Fibroblast of skin of right biceps (primary cell): ENCODE results near the gene ASTN1.

Experiments used
- DNase-seq: peaks from one replicate; pipeline ENCODE4 v3.0.0-alpha.2; 2013

The ASTN1 gene

DNA sequence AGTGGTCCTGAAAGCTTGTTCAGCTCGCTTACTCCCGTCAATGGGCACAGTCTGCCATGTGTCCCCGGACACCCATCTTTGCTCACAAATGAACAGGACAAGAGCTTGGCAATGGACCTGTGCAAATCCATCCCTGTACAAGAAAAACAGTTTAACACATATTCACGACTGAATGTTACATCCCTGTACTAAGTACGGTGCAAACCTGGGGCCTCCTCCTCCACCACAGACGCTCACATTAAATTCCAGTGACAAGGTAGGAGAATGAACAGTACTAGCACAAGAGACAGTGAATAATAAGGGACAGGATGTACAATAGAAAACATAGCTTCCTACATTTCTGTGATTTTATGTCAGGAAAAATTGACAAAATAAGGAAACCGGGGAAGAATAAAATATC is 187.7 kb downstream of the ASTN1 start:
- DNase-seq: no peak

DNA sequence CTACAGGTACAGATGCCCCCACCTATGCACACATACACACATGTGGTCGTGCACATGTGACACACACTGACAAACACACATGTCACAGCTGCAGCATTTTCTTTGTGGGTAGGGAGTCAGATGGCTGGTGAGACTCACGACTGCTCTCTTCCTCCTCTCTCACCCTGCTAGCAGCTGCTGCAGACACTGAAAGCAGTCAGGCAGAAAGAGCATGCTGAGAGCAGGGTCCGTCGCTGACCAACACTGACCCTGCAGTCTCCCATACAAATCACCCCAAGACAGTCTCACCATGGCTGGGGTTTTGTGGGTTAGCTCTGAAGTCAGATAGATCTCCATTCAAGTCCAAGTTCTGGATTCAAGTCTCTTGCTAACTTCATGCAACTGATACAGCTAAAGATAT is 188.3 kb downstream of the ASTN1 start:
- DNase-seq: no peak

DNA sequence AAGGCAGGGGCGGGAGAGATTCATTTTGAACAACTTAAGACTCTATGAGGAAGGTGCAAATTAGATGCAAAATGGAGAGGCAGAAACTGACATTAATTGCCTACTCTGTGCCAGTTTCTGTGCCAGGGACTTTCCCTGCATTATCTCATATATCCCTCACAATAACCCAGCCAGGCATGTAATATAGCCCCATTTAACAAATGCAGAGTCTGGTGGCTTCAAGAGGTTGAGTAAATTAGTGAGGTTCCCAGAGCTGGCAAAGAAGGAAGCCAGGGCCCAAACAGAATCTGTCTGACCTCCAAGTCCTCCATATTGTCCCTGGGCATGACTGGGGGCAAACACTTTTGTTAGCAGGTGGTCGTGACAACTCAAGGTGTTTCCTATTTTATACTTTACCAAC is 199.8 kb downstream of the ASTN1 start:
- DNase-seq: no peak

DNA sequence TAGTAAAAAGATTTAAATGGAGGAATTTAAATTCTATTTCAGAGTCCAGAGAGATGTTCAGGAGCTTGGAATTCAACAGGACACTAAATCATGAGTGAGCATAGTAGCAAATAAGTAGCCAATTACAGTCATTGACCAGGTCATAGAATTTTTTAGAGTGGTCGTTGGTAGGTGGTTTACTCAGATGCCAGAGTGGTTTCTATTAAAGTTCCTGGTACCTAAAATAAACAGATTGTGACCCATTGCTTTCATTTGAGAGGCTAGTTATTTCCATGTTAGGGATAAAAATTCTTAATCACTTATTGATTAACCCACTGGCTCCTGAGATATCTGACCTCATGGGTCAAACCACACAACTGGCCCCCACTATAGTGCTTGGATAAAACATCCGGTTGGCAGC is 201.3 kb downstream of the ASTN1 start:
- DNase-seq: no peak

DNA sequence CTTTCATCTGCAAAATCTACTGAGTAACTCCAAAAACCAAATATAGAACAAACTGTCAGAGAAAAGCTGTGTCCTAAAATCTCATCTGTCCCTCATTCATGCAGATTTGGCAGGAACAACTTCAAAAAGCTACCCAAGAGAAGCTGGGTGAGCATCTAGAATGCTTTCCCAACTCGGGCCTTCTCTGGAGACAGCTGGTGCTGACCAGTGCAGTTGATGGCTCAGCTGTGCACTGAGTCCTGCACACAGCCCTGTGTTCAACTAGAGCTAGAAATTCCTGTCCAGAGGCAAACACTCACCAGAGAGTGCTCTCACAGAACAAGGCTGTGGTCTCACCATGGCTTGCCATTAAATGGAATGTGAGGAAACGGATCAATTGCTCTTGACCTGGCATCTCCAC is 202.8 kb downstream of the ASTN1 start:
- no peak for DNase-seq

DNA sequence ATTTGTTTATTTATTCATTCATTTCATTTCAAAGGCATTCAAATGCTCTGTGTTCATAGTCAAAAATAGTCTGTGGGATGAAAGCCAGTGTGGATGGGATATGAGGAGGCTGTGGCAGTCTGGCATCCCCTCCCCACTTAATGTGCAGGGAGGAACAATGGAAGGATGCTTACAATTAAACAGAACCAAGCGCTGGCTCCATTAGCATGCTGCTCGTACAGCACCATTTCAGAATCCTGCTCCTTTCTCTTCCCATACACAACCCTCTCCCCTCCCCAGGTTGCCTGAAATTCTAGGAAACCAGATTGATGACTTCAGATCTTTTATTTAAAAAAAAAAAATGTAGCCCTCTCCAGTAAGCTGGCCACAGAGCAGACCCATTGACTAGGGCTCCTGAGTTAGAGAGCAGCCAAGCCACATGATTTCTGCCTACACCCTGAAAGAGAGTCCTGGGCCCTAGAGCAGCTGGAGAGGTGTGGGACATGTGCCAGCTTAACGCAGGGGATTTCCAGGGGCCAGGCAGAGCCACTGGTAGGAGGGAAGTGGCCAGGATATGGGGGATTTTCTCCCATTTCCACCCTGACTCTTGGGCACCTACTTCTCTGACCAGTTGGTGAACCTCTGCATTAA is 205.2 kb downstream of the ASTN1 start:
- DNase-seq: no peak

- DNase-seq: no peak
Measured at GRCh38 chr1:176957603-176958002, 206.9 kb downstream of the ASTN1 start.

DNA sequence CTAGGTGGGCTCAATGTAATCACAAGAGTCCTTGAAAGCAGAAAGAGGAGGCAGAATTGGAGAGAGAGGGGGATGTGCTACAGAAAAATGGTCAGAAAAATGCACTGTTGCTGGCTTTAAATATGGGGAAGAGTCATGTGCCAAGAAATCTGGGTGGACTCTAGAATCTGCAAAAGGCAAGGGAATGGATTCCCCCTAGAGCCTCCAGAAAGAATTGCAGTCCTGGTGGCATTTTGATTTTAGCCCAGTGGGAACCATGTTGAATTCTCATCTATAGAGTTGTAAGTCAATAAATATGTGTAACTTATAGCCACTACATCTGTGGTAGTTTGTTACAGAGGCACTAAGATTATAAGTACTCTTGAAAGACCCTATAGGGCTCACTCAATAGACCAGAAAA is 210.3 kb downstream of the ASTN1 start:
- DNase-seq: no peak

DNA sequence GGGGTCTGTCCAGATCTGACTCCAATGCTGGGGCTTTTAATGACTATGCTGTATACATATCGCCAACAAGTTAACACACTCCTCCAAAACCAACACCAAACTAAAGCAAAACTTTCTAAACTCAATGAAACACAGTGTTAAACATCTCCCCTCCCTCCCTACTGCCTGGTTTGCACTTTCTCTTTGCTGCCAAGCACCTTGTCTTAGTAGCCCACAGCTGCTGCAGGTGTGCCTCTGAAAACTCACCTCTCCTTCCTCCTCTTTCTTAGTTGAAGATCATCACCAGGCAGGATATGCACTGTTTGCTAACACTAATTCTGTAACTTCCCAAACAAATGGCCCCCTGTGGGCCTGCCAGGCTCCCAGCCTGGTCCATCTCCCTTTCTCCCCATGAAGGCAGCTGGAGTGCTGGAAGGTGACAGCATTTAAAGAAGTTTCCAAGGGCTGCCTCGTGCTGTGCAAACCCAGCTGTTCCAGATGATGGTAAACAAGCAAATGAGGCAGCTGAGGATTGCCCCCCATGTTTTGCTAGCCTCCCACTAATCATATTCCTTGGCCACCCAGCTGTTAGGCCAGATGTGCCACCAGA is 213.7 kb downstream of the ASTN1 start:
- no peak for DNase-seq

GRCh38 chr1:176949033-176949662 is 215.4 kb downstream of the ASTN1 start:
- DNase-seq: peak; percentile 53

DNA sequence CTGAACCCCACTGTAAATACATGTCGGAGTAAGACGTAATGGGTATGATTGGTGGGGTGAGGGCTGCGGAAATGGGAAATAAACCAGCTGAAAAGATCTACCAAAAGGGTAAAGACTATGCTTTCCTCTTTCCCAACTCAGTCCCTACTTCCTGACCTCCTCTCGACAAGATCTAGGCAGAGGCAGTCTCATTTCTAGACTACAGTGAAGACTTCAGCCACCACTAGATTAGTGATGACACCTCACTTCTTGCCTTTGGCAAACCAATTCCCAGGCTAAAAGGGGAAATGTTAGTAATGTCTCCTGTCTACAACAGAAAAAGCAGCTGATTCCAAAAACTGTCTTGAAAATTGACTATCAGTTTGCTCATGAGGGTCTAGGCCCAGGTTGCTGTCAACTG is 219.9 kb downstream of the ASTN1 start:
- DNase-seq: no peak

DNA sequence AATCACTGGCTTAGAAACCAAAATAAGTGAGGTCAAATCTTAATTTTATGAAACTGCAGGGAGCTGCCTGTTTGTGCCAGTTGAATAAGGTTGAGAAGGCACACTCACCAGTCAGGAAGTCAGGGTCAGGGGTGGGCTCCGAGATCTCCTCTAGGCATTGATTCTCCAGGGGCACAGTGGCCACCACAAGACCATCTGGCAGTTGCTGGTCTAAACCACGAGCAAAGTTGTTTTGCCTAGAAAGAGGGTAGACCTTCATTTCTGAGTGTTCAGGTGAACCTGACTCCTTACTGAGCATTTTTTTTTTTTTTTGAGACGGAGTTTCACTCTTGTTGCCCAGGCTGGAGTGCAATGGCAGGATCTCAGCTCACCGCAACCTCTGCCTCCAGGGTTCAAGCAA is 220.7 kb downstream of the ASTN1 start:
- DNase-seq: no peak

GRCh38 chr1:176942346-176942745 is 222.2 kb downstream of the ASTN1 start:
- DNase-seq: no peak

DNA sequence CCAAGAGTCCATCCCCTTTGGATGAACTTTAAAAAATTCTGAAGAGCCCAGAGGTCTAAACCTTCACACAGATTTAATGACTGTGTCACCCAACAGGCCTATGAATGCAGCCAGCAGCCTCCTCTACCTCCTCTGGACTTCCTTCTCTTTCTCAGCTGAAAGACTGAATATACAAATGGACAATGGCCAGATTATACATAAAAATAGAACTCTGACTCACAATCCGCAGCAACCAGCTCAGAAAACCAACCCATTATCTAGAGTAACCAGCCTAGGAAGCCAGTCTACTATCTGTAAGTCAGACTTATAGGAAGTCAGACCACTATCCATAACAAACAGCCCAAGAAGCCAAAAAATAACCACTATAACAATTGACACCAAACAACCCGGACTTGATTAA is 224.5 kb downstream of the ASTN1 start:
- no peak for DNase-seq

- DNase-seq: no peak
Measured at GRCh38 chr1:176938375-176938774, 226.1 kb downstream of the ASTN1 start.

DNA sequence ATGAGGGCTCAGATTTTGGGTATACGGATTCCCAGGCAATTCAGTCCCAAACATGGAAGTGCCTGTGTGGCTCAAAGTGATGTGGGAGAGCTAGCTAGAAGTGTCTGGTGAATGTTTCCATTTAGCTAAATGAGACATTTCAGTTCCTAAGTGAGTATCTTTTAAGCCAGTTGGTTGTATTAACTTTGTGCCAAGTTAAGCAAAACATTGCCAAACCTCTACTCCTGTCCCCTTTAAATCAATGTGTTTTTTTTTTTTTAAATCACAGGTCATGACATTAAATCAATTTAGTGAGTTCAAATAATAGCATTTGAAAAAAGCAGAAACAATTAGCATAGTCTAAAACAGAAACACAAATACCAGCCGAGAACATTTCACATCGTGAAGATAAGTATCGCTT is 230.1 kb downstream of the ASTN1 start:
- DNase-seq: no peak

- DNase-seq: no peak
Measured at GRCh38 chr1:176932114-176933104, 232.1 kb downstream of the ASTN1 start.

DNA sequence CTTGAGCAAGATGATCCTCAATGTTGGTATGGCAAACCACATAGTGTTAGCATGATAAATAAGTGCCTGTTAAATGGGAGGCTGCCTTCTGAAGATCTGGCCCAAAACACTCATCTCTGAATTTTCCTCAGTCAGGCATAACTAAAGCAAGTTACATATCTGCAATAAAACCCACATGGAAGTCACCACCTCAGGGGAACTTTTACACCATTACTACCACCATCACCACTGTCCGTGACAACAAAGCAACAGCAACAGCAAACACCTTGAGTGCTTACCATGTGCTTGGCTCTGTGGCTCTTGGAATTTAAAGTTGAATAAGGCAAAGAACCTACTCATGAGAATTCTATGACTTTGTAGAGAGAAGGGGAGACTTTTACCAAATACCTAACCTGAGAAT is 233.0 kb downstream of the ASTN1 start:
- DNase-seq: no peak

- DNase-seq: no peak
Measured at GRCh38 chr1:176926330-176927086, 238.0 kb downstream of the ASTN1 start.

GRCh38 chr1:176925223-176925622 is 239.3 kb downstream of the ASTN1 start:
- DNase-seq: no peak

DNA sequence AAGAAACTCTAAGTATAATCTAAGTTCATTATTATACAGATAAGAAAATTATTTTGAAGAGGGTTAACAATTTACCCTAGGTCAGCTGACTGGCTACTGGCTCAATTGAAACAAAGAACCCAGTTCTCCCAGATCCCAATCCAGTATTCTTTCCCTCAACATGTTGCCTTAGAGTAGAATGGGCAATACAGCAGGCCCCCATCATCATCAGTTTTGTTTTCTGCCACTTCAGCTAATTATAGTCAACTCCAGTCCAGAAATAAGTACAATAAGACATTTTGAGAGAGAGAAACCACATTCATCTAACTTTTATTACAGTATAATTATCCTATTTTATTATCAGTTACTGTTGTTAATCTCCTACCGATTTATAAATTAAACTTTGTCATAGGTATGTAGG is 241.2 kb downstream of the ASTN1 start:
- DNase-seq: no peak
